Hepatocyte (in vitro differentiated cells): ENCODE measurements around the gene DENND1A.

Experiments used
- CTCF ChIP-seq: fragments of 200-600 bp; sonication (generic); IDR thresholded peaks from 2 replicates; pipeline ENCODE4 v1.5.1; 2016; ENCODE audit warnings: antibody characterized with exemption, mild to moderate bottlenecking; ENCODE audit not compliant: poor library complexity
- EZH2 ChIP-seq: fragments of 200-600 bp; sonication (generic); IDR thresholded peaks from 2 replicates; pipeline ENCODE4 v1.6.1; 2016; ENCODE audit warnings: antibody characterized with exemption, mild to moderate bottlenecking, borderline replicate concordance
- EZH2phosphoT487 ChIP-seq: fragments of 200-600 bp; sonication (generic); IDR thresholded peaks from one replicate; pipeline ENCODE4 v1.6.1; 2018; ENCODE audit warnings: antibody characterized with exemption, mild to moderate bottlenecking, low read depth, moderate library complexity; ENCODE audit not compliant: unreplicated experiment, severe bottlenecking

- TF ChIP-seq CTCF (no peak), EZH2phosphoT487 (no peak), EZH2 (no peak)
These were observed 587.7 kb downstream of the DENND1A start for GRCh38 chr9:123342247-123342646.
